HepG2 (cell line): ENCODE data around the gene POLDIP3. TPM values are rescaled to one million over a fixed set of nuclear protein-coding genes. Genes with fewer than 3 reads are reported as not detected.

ENCODE experiments used
- AKAP8 ChIP-seq: sonication (generic); formaldehyde crosslinking; IDR thresholded peaks from 2 replicates; pipeline ENCODE4 v1.5.1; 2020; ENCODE audit warnings: mild to moderate bottlenecking, missing genetic modification reagents
- ASH2L ChIP-seq: fragments of 300-600, 200-600 bp; sonication (generic); IDR thresholded peaks from 2 replicates; pipeline ENCODE4 v1.7.0; 2017; ENCODE audit warnings: low read depth, mild to moderate bottlenecking, moderate library complexity, mixed read lengths, low read length; ENCODE audit not compliant: insufficient read length
- DR1 ChIP-seq: sonication (generic); formaldehyde crosslinking; IDR thresholded peaks from 2 replicates; pipeline ENCODE4 v1.8.0; 2021; ENCODE audit warnings: mild to moderate bottlenecking, missing genetic modification reagents, inconsistent platforms
- GTF3A ChIP-seq: sonication (generic); formaldehyde crosslinking; conservative IDR thresholded peaks from 2 replicates; pipeline ENCODE4 v1.4.0; 2020; ENCODE audit warnings: mild to moderate bottlenecking, missing genetic modification reagents
- HNF1A ChIP-seq, 2 experiments: sonication (generic) in 1 of 2; formaldehyde crosslinking in 1 of 2; IDR thresholded peaks; 2 replicates each; pipeline versions ENCODE4 v1.4.0 to v1.6.1; 2016 to 2020; ENCODE audit warnings: borderline replicate concordance in 1 of 2, low read depth in 1 of 2, mild to moderate bottlenecking in 1 of 2, missing genetic modification reagents in 1 of 2
- HNF1B ChIP-seq: sonication (generic); formaldehyde crosslinking; IDR thresholded peaks from 2 replicates; pipeline ENCODE4 v1.5.1; 2020; ENCODE audit warnings: mild to moderate bottlenecking, moderate library complexity, missing genetic modification reagents
- KLF12 ChIP-seq: sonication (generic); formaldehyde crosslinking; IDR thresholded peaks from 2 replicates; pipeline ENCODE4 v1.4.0; 2020; ENCODE audit warnings: missing genetic modification reagents, borderline replicate concordance
- KLF13 ChIP-seq: sonication (generic); formaldehyde crosslinking; IDR thresholded peaks from 2 replicates; pipeline ENCODE4 v1.4.0; 2020; ENCODE audit warnings: mild to moderate bottlenecking, missing genetic modification reagents
- SAP130 ChIP-seq: IDR thresholded peaks from 2 replicates; pipeline ENCODE4 v1.6.1; 2016; ENCODE audit warnings: low read depth
- SMAD9 ChIP-seq: sonication (generic); formaldehyde crosslinking; IDR thresholded peaks from 2 replicates; pipeline ENCODE4 v1.5.1; 2020; ENCODE audit warnings: mild to moderate bottlenecking, missing genetic modification reagents
- TSC22D2 ChIP-seq: sonication (generic); formaldehyde crosslinking; IDR thresholded peaks from 2 replicates; pipeline ENCODE4 v1.5.1; 2020; ENCODE audit warnings: missing genetic modification reagents, mild to moderate bottlenecking, borderline replicate concordance
- ZBTB38 ChIP-seq: sonication (generic); formaldehyde crosslinking; IDR thresholded peaks from 2 replicates; pipeline ENCODE4 v1.5.1; 2020; ENCODE audit warnings: mild to moderate bottlenecking, missing genetic modification reagents
- ZBTB49 ChIP-seq: sonication (generic); formaldehyde crosslinking; IDR thresholded peaks from 2 replicates; pipeline ENCODE4 v1.4.0; 2020; ENCODE audit warnings: missing genetic modification reagents, borderline replicate concordance
- ZNF235 ChIP-seq: sonication (generic); formaldehyde crosslinking; IDR thresholded peaks from 2 replicates; pipeline ENCODE4 v1.8.1; 2023; ENCODE audit warnings: mild to moderate bottlenecking, missing genetic modification reagents, borderline replicate concordance
- ZNF263 ChIP-seq: sonication (generic); formaldehyde crosslinking; IDR thresholded peaks from 2 replicates; pipeline ENCODE4 v1.4.0; 2020; ENCODE audit warnings: missing genetic modification reagents
- ZNF282 ChIP-seq: fragments of 450-650 bp; IDR thresholded peaks from 2 replicates; pipeline ENCODE4 v1.6.1; 2018; ENCODE audit not compliant: partially characterized antibody
- ZNF550 ChIP-seq: sonication (generic); formaldehyde crosslinking; IDR thresholded peaks from 2 replicates; pipeline ENCODE4 v1.4.0; 2020; ENCODE audit warnings: mild to moderate bottlenecking, missing genetic modification reagents, borderline replicate concordance
- ZNF562 ChIP-seq: sonication (generic); formaldehyde crosslinking; IDR thresholded peaks from 2 replicates; pipeline ENCODE4 v1.8.0; 2022; ENCODE audit warnings: missing genetic modification reagents, borderline replicate concordance
- ZNF589 ChIP-seq: sonication (generic); formaldehyde crosslinking; conservative IDR thresholded peaks from 2 replicates; pipeline ENCODE4 v1.8.0; 2022; ENCODE audit warnings: mild to moderate bottlenecking, moderate library complexity, missing genetic modification reagents
- ZNF616 ChIP-seq: sonication (generic); formaldehyde crosslinking; IDR thresholded peaks from 2 replicates; pipeline ENCODE4 v1.5.0; 2020; ENCODE audit warnings: low read depth, mild to moderate bottlenecking, missing genetic modification reagents
- polyA plus RNA-seq, 8 experiments: library from polyadenylated mRNA; depleted of rRNA in 3 of 8; stranded (reverse) in 7 of 8; unstranded in 1 of 8; fragments of >200 nt; fragmentation: Illumina TruSeq in 4 of 8; extraction: Trizol in 4 of 8; gene quantifications; 2 replicates each; pipeline versions ENCODE4 v1.2.1 to v1.2.3, GENCODE V29; 2011 to 2016; ENCODE audit warnings: low read depth in 4 of 8, missing spikeins in 1 of 8, mixed read lengths in 1 of 8; ENCODE audit not compliant: insufficient read depth in 1 of 8
- total RNA-seq, 5 experiments: library from RNA; depleted of rRNA; stranded (reverse); fragments of >200 nt; fragmentation: Illumina TruSeq; extraction: Trizol; gene quantifications; 2 replicates each; pipeline ENCODE4 v1.2.3, GENCODE V29; 2016; ENCODE audit warnings: low read depth in 1 of 5
- TF ChIP-seq, protein P1 (sequence below): sonication (generic); formaldehyde crosslinking; IDR thresholded peaks from 2 replicates; pipeline ENCODE4 v1.5.1; 2020; ENCODE audit warnings: missing genetic modification reagents, mild to moderate bottlenecking, borderline replicate concordance

POLDIP3 gene
- total and polyA plus RNA-seq, 2 of the 13 experiments (the other 11 are each of a cell fraction or from before 2014, with no cell fraction given): 45.8 to 47.4 TPM

DNA sequence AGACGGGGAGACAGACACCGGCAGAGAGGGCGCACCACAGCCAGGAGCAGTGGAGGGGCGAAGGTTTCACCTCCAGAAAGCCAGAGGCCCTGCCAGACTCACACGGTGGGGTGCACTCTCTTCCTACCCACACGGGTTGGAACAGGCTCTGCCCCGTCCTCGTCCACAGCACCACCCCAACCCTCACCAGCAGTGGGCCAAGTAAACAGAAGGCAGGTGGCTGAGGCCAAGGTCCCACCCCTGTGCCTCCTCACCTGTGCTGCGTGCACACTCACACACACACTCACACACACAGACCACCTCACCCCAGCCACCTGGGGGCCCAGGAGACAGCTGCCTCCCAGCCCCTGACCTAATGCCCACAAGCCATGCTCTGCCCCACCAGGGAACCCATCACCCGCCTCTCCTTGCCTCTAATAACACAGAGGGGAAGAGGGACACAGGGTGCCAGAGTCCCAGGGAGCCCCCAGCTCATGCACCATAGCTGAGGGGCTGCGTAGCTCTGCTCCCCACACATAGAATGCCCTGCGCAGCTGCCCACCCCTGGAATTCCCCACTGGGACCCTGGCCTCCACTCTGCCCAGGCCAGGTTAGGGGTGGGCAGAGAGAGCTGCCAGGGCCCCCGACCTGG, 31.4 kb upstream of the POLDIP3 start (continued):
- TF ChIP-seq KLF13: no peak
- TF ChIP-seq HNF1B: 0 out of 2 replicates have a peak, but pooled peaks have one; percentile 2
- no peak for TF ChIP-seq ZNF282
- TF ChIP-seq ZBTB38 (CRISPR knock-in tag): peak; percentile 65; the same call in 1 of the 2 replicates
- TF ChIP-seq SAP130 (CRISPR knock-in tag): peak; percentile 70
- TF ChIP-seq ZNF263: no peak
- TF ChIP-seq ZNF589 (CRISPR knock-in tag): no peak
- no peak for TF ChIP-seq KLF12 (CRISPR knock-in tag)
- TF ChIP-seq ASH2L: no peak
- 0 out of 2 replicates have a peak, but pooled peaks have one; percentile 36 for TF ChIP-seq ZNF616
- TF ChIP-seq ZNF562 (CRISPR knock-in tag): no peak
- TF ChIP-seq SMAD9: no peak
- no peak for TF ChIP-seq ZBTB49 (CRISPR knock-in tag)
- no peak for TF ChIP-seq HNF1A (IDR thresholded peaks at IDR 0.05; ENCODE audit: low read depth)
- no peak for TF ChIP-seq HNF1A (CRISPR knock-in tag; IDR thresholded peaks at IDR 0.05; ENCODE audit: borderline replicate concordance)
- no peak for TF ChIP-seq DR1 (CRISPR knock-in tag)
- TF ChIP-seq ZNF550 (CRISPR knock-in tag): no peak
- TF ChIP-seq AKAP8 (CRISPR knock-in tag): peak; percentile 80
- TF ChIP-seq, protein P1, sequence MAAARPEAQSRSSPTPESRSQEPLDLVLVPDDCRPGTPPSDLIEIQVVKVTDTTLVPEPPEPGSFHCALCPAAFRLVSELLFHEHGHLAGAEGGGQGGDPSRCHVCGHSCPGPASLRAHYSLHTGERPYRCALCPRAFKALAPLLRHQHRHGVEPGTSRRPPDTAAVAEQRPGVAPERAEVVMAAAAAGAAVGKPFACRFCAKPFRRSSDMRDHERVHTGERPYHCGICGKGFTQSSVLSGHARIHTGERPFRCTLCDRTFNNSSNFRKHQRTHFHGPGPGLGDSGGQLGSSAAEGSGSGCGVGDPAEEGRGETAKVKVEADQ (CRISPR knock-in tag): no peak
- no peak for TF ChIP-seq GTF3A
- TF ChIP-seq TSC22D2 (CRISPR knock-in tag): no peak
- TF ChIP-seq ZNF235 (CRISPR knock-in tag): no peak
